ENCODE results near the gene SLC35F3.
"Not testable (repeated sequence)": the region's sequence is repeated elsewhere in the genome, so short reads cannot be mapped to it uniquely, and the experiment has no call there.

Gene SLC35F3

DNA sequence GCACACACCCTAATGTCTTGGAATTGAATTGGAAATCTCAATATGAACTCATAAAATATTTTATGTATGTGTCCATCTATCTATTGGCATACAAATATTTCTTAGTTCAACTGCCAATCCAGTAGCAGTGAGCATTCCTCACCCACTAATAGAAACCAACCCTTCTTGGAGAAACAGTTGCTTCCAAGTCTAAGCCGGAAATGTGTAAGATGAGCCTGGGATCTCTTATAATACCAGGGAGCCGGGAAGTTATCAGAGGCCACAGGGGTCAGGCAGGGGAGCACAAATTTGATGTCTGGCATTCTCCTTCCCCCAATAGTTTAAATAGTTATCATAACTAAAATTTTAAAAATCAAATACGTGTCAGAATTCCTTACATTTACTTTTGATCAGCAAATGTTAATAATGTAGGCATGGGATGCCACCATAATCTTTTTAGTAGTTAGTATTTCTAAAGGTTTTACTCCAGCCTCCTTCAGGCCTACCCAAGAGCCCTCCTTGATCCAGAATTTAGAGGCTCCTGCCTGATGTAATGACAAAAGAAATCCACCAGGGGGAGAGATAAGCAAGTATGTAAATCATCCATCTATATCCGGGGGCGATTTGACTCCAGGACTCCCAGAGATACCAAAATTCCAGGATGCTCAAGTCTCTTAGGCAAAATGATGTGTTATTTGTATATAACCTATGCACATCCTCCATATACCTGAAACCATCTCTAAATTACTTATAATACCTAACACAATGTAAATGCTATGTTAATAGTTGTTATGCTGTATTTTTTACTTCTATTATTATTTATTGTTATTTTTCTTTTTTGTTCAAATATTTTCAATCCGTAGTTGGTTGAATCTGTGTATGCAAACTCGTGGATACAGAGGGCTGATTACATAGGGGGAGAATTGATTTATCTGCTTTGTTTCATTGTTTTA, 250.1 kb downstream of the SLC35F3 start:
- no peak for DNase-seq

DNA sequence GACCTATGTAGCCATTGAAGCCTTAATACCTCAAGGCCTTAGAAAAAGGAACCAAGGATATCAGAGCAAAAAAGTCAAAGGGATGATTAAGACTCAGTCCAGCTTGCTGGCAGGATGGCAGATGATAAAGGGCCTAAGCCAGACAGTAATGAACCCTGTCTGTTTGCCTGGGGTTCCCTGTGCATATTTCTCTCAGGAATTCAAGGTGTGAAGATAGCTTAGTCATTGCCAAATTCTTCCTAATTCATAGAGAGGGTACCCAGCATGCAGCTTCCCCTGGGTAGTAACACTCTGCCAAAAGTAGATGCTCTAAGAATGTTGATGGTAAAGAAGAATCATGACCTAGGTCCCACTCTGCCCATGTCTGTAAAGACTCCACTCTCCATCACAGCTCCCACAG, 258.2 kb downstream of the SLC35F3 start:
- no peak for DNase-seq

DNA sequence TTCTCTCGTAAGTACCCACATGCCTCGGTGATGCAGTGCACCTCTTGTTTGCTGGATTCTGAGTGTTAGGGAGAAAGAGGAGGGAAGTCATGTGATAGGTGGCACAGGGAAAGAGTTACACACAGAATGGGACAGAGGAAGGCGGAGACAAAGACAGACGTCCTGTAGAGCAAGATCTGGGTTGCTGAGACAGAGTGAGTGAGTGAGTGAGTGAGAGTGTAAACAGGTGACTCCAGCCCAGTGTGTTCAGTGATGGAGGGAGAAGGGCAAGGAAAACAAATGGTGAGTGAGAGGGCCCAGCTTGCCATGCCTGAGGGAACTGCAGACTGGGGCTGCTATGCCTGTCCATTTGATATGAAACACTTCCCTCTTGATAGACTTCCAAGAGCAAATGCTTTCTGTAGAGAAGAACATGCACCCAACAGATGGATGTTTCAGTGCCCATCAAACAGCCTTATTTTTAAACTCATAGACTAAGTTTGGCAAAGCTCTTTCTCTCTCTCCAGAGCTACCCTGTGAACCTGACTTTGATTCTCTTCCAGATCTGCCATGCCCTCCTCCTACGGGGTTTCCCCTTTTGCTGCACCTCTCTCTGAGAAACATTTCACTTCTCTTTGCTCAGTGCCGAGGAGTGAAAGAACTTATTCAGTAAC, 258.9 kb downstream of the SLC35F3 start:
- DNase-seq, result no peak

DNA sequence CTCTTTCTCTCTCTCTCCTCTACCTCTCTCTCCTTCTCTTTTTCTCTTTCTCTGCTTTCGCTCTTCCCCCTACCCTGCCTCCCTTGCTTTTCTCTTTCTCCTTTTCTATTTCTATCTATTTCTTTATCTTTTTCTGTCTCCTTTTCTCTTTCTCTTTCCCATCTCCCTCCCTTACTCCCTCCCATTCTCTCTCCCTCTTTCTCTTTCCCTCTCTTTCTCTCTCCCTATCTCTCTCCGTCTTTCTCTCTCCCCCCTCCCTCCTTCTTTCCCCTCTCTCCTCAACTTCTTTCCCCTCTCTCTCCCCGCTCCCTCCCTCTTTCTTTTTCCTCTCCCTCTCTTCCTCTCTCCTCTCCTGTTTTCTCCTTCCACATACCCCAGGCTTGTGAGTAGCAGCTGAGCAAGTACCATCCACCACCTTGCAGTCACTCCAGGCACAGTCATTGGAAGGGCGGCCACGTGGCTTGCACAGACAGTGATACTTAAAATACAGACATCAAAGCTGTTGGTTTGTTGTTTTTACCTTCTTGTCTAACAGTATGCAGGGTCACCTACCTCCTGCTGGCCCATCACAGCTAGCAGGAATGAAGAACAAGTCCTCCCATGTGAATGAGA, 259.7 kb downstream of the SLC35F3 start:
- DNase-seq, result no peak

DNA sequence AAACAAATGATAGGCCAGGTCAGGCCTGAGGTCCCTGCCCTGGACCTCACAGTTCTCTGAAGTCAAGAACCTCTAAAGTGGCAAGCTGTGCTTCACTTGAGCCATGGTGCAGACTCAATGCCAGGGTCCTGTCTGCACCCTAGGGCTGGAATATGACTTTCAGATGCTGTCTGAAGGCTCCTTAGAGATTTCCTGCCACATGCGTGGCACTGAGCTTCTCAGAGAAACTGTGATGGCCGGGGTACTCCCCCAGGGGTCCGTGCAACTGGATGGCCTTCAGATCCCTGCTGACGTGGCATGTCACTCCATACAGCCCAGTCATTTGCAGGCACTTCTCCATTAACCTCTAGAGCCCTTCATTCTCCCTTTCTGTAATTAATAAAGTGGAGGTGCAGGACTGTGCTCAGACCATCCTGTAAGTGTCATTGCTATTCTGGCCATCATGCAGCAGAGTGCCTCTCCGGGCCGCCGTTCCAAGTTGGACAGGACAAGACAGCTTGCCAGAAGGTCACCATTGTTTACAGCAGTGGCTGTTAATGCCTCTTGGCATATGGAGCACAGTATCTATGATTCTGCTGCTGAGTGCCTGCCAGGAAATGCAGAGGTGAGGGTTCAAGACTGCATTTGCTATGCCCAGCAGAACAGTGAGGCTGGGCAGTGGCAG, 263.7 kb downstream of the SLC35F3 start:
- DNase-seq, result no peak

DNA sequence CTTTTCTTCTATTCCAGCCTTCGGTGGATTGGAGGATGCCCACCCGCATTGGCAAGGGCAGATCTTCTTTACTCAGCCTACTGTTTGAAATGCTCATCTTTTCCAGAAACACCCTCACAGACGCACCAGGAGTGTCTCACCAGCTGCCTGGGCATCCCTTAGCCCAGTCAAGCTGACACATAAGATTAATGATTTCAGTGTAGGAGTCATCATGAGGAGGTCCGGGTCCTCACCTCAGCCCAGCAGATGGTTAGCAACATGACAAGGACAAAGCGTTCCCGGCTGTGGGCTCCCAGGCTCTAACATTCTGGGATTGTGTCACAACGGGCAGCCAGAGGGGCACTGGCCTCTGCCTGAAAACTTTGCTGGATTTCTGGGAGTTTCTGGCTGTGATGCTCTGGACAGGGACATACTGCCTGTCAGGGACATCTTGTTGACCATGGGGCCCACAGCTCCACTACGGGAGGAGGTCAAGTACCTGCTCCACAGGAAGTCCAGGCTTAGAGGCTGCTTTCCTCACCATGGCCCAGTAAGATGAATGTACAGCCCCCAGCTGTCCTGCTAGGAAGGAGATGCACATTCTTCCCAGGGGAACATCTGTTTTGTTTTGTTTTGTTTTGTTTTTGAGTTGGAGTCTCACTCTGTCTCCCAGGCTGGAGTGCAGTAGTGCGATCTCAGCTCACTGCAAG, 264.8 kb downstream of the SLC35F3 start:
- no peak for DNase-seq

DNA sequence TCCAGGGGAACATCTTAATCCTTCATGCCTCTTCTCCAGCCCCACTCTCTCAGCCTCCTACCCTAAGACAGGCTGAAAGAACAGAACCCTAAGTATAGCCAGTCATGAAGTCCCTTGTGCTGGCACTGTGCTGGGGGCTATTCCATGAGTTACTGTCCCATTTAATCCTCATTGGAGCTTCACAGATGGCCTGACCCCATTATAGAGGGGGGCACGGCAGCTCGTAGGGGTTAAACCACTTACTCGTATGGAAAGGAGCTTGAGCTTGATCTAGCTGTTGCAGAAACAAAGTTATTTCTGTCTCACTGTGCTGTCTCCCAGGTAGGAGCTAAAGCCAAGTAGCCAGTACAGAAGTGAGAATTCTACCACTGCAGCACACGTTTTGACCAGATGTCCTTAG, 265.6 kb downstream of the SLC35F3 start:
- no peak for DNase-seq

DNA sequence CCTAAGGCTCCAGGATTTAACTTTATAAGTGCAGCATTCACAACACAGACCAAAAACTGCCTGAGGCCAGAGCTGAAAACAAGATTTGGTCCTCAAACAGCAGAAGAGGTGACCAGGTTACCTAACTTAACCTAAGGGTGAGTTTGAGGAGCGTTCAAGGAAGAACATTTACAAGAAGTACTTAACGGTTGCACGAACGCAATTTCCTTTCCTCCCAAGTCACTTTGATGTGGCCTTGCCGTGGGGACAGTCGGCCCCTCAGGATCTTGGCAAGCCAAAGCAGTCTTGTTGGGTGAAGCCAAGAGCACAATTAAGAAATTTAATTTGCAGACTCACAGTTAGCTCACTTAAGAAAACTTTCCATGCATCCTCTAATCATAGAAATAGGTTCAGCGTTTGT, 266.1 kb downstream of the SLC35F3 start:
- DNase-seq, result no peak

DNA sequence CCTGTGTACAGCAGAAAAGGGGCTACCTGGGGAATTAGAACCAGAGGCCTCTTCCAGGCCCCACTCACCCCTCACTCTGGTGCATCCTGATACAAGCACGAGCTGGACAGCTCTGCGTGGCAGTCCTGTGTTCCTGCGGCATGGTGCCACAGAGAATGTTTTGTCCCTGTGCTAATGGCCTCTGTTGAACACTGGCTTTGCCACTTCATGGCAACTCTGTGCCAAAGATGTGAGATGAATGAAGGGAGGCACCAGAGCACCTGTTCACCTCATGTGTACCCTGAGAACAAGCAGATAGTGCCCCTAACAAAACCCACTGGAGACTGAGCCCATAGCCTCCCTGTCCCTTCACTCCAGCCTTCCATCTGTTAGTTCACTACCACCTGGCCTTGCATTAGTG, 269.5 kb downstream of the SLC35F3 start:
- no peak for DNase-seq

DNA sequence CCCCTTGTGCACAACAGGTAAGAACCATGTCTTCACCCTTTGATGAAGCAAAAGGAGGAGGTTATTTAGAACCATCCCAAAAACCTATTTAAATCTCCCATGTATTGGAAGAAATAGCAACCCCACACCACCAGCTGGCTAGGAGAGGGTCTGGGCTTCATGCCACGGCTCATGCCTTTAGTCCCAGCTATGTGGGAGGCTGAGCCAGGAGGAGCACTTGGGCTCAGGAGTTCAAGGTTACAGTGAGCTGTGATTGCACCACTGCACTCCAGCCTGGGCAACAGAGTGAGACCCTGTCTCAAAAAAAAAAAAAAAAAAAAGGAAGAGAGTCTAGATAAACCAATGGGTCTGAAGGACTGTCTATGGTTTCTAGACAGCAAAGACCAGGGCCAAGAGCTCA, 270.9 kb downstream of the SLC35F3 start:
- no peak for DNase-seq

DNA sequence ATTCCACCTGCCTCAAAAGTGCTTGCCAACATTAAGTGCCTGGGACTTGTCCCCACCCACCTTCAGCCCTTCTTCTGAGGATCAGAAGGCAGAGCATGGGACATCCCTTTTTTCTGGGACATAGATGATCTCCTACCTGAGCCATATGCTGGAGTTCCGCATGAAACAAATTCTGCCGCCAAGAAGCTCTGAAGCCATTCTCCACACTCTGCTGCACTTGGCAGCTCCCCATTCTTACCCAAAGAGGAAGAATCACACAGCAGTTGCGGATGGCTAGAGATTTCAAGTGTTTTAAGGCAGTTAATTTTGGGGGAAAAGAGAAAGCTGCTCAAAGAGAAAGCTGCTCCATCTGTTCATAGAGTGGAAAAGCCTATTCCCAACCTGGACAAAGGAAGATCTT, 271.5 kb downstream of the SLC35F3 start:
- no peak for DNase-seq

DNA sequence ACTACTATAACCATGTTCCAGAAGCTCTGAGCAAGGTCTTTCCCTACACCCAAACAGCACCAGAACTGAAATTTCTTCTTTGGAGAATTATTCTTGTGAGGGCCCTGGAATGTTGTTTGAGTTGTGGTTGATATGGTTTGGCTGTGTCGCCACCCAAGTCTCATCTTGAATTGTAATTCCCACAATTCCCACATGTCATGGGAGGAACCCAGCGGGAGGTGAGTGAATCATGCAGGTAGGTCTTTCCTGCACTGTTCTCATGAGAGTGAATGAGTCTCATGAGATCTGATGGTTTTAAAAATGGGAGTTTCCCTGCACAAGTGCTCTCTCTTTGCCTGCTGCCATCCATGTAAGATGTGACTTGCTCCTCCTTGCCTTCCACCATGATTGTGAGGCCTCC, 272.4 kb downstream of the SLC35F3 start:
- DNase-seq, result not testable (repeated sequence)

DNA sequence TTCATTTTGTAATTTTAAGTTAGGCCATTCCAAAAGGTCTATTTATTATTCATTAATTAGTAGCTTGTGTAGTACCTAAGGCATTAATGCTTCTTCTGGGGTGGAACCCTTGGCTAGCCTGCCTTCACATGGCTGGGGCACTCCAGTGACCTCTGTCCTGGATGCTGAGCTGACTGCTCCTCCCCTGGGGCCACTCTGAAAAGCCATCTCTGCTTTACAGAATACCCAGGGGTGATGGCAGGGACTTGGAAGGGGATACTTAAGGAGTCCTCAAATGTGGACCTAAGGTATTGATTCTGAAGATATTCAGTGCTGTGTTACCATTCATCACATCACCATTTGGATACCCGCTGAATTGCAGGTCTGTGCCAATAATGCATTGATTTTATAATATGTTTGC, 281.0 kb downstream of the SLC35F3 start:
- no peak for DNase-seq

DNA sequence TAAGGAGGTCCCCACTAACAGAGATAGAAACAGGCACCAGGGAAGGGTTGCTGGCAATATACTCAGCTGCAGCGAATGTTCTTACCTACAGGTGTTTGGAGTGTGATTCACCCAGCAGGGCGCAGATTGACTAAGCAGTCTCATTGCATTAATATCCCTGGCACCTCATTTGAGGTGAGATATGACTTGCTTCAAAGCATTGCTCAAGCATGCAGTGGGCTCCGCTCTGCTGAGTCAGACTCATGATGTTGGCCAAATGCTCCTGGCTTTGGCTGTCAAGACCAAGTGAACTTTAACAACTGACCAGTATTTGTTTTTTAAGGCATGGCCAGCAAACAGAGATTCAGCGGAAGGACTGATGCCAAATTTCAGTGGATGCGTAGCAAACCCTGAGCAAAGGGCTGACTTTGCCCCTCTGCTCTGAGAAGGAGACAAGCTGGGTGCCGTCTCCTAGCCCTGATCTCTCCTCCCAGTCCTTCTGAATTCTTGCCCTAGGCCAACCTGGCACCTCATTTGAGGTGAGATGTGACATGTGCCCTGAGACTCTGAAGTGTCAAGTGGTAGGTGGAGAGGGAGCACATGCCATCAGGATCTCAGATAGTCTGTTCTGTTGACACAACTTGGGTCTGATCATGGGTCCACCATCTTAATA, 281.7 kb downstream of the SLC35F3 start:
- no peak for DNase-seq

DNA sequence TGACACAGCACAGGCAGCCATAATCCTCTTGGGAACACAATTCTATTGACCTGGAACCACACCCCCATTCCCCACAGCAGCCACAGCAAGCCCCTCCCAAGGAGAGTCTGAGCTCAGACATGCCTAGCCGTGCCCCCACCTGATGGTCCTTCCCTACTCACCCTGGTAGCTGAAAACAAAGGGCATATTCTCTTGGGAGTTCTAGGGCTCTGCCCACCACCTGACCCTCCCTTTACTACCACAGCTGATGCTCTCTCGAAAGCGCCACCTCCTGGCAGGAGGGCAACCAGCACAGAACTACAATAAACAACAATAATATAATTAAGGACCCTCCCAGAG, 283.9 kb downstream of the SLC35F3 start:
- no peak for DNase-seq

DNA sequence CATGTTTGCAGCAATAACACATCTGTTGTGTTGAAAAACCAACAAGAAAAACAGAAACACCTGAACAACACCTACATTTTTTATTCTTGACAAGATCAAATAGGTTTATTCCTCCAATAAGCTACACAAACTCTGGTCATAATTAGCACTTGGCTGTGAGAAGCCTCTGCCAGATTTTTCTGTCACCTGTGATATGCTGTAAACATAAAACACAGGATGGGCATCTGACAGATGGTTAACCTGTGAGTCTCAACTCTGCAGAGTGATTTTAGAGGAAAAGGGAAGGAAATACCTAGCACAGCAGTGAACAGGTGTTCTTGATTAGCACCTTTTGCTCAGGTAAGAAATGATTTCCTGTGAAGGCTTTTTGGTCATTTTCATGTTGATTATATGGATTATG, 293.4 kb downstream of the SLC35F3 start:
- DNase-seq, result no peak

DNA sequence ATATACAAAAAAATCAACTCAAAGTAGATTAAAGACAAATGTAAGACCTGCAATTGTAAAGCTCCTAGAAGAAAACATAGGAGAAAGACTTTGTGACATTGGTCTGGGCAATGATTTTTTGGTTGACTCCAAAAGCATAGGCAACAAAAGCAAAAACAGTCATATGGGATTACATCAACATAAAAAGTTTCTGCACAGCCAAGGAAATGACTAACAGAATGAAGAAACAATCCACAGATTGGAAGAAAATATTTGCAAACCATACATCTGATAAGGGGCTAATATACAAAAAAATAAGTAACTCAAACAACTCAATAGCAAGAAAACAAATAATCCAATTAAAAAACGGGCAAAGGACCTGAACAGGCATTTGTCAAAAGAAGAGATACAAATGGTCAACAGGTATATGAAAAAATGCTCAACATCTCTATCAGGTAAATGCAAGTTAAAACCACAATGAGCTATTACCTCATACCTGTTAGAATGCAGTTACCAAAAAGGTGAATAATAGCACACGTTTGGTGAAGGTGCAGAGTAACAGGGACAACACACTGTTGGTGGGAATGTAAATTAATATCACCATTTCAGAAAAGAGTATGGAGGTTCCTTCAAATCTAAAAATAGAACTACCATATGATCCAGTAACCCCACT, 295.1 kb downstream of the SLC35F3 start:
- no peak for DNase-seq

DNA sequence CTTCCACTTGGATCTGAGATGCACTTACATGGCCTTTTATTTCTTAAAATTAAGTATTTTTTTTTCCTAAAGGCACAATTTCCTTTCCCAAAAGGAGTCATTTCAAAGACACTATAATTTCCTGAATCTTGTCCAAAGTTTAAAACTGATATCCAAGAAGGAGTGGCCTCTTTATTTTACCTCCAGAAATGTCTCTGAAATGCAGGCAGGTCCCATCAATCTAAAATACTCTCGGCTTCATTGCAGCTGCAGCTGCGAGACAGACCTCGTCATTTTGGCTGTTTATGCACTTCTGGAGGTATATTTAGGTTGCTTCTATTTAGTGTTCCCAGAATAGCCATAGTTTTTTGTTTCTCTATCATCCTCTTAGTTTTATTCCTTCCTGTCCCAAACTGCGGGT, 296.1 kb downstream of the SLC35F3 start:
- no peak for DNase-seq

DNA sequence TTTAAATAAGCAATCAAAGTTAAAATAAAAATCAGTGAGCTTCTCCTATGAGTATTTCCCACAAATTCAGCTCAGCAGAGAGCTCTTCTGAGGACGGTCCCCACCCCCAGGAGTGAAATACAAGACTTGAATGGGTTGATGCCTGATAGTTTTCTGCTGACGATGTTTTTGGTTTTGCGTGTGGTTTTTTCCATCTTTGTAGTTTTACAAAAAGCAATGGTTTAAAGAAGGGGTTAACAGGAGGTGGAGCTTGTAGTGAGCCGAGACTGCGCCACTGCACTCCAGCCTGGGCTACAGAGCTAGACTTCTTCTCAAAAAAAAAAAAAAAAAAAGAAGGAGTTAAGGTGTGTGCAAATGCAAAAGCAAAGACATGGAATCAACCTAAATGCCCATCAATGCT, 297.1 kb downstream of the SLC35F3 start:
- no peak for DNase-seq

DNA sequence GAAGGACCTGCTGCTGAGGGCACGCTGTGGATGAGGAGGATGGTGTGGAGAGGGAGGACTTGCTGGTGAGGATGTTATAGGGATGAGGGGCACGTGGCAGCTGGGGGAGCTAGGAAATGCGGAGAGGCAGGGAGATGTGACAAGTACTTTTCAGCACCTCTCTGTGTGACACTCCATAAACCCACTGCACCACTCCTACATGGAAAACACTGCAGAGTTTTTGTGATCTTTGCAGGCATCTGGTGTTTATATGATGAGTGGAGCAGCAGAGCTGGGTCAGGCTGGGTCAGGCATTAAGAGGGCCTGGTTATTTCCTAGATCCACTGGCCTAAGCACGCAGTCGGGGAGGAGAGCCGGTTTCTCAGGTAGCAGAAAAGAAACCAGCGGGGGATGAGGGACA, 301.5 kb downstream of the SLC35F3 start:
- DNase-seq, result no peak

DNA sequence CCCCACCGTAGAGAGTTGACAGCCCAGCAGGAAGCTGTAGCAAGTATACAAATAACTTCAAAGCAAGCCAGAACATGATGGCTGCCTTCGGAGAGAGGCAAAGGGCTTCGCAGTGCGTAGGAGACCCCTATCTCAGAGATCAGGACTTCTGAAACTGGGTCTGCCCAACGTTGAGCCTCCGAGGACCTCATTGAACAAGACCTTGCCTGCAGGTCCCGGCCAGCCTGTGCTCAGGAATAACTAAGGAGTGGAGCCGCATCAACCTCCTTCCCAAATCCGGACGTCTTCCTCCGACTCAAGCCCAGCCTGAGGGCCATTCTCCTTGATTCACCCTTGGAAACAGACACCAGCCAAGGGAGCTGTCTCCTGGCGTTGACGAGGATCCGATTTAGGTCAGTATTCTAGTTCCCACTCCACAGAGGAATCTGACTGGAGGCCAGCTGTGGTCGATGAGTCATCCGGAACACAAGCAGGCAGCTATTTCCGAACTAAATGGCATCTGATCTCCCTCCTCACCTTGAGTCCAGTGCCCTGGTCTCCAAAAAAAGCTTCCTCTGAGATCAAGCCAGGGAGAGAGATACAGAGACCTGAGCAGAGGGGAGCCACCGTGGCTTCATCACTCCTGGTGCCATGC, 302.3 kb downstream of the SLC35F3 start:
- DNase-seq, result no peak

Data from activated T-cell treated with anti-CD3 and anti-CD28 coated beads for 4 hours (primary cell).